HCT116 (cell line): Measurements from ENCODE around the gene PFDN4. TPM values are rescaled to one million over a fixed set of nuclear protein-coding genes. Genes with fewer than 3 reads are reported as not detected.

ENCODE experiments used
- ATAC-seq: fragments of 200-7000 bp; cut with Tn5 transposase; 2 replicates; pipeline ENCODE4 v1.9.1; 2020; ENCODE audit warnings: mild to moderate bottlenecking, moderate library complexity
- BruUV-seq: library from RNA; stranded (reverse); fragments of 400-500 nt; replicated peaks from 2 replicates; lab custom pipeline; 2021; lab: Mats Ljungman, UMichigan
- CTCF ChIA-PET: fragments of 300-600 bp; sonication (Branson Sonifier 250); formaldehyde crosslinking; loops from one replicate; lab custom pipeline; 2021; ENCODE audit warnings: antibody characterized with exemption; lab: Charles Lee
- POLR2A ChIA-PET: fragments of 300-600, 350-600 bp; sonication (Branson Sonifier 250); formaldehyde crosslinking; loops from one replicate; lab custom pipeline; 2021; ENCODE audit warnings: antibody characterized with exemption; lab: Charles Lee
- RAD21 ChIA-PET, 2 experiments: fragments of 300-600 bp; sonication (Branson Sonifier 250); formaldehyde crosslinking; loops; one replicate each; lab custom pipeline; 2023; ENCODE audit warnings: low total read pairs in 2 of 2; ENCODE audit not compliant: uncharacterized antibody in 2 of 2, unreplicated experiment in 2 of 2, low non-redundant PET in 1 of 2; lab: Charles Lee
- DNase-seq: peaks from one replicate; pipeline ENCODE4 v3.0.0-alpha.2; 2010; ENCODE audit warnings: low read depth, low spot score
- H2AFZ ChIP-seq: fragments of 200-600 bp; shearing (Covaris generic), sonication (generic); 2 replicates; pipeline ENCODE4 v1.6.1; 2017; ENCODE audit warnings: low read depth, mixed run types, mixed read lengths, antibody characterized with exemption, low read length; ENCODE audit not compliant: poor library complexity, severe bottlenecking
- H3K27ac ChIP-seq: 2 replicates; pipeline ENCODE4 v1.5.1; 2012; ENCODE audit warnings: low read depth, low read length
- H3K27me3 ChIP-seq: fragments of 200-600 bp; sonication (generic); 2 replicates; pipeline ENCODE4 v1.6.1; 2016; ENCODE audit warnings: mixed run types, low read length, mixed read lengths; ENCODE audit not compliant: insufficient read depth
- H3K36me3 ChIP-seq, 2 experiments: fragments of 200-500 bp in 1 of 2; fragments of 200-600 bp in 1 of 2; sonication (Bioruptor generic) in 1 of 2; sonication (generic) in 1 of 2; 2 replicates each; pipeline versions ENCODE4 v1.5.1 to v1.6.1; 2014 to 2016; ENCODE audit warnings: low read length in 2 of 2, inconsistent platforms in 1 of 2, mixed read lengths in 1 of 2, mixed run types in 1 of 2; ENCODE audit not compliant: insufficient read depth in 2 of 2, control insufficient read depth in 1 of 2
- H3K4me1 ChIP-seq, 2 experiments: fragments of 200-600 bp in 1 of 2; sonication (generic) in 1 of 2; 2 replicates each; pipeline versions ENCODE4 v1.5.1 to v1.6.1; 2012 to 2017; ENCODE audit warnings: low read length in 2 of 2, inconsistent platforms in 1 of 2, mild to moderate bottlenecking in 1 of 2, mixed read lengths in 1 of 2, mixed run types in 1 of 2, moderate library complexity in 1 of 2; ENCODE audit not compliant: insufficient read depth in 2 of 2, control insufficient read depth in 1 of 2
- H3K4me2 ChIP-seq: fragments of 200-600 bp; sonication (generic); 2 replicates; pipeline ENCODE4 v1.6.1; 2017; ENCODE audit warnings: mixed run types, low read length, mixed read lengths
- H3K4me3 ChIP-seq, 2 experiments: fragments of 200-600 bp in 1 of 2; sonication (generic) in 1 of 2; replicated peaks in 1 of 2; 2 replicates each; pipeline ENCODE4 v1.5.1; 2011 to 2016; ENCODE audit warnings: low read length in 2 of 2, control low read depth in 1 of 2, low read depth in 1 of 2, mild to moderate bottlenecking in 1 of 2, mixed read lengths in 1 of 2, mixed run types in 1 of 2
- H3K79me2 ChIP-seq: fragments of 200-600 bp; sonication (generic); 2 replicates; pipeline ENCODE4 v1.6.1; 2017; ENCODE audit warnings: mild to moderate bottlenecking, mixed run types, low read length, moderate library complexity, mixed read lengths; ENCODE audit not compliant: insufficient read depth
- H3K9ac ChIP-seq: fragments of 200-600 bp; sonication (generic); 2 replicates; pipeline ENCODE4 v1.6.1; 2016; ENCODE audit warnings: low read length, mixed read lengths
- H3K9me2 ChIP-seq: fragments of 200-600 bp; sonication (generic), shearing (Covaris generic); 2 replicates; pipeline ENCODE4 v1.6.1; 2017; ENCODE audit warnings: mixed run types, mild to moderate bottlenecking, moderate library complexity; ENCODE audit not compliant: insufficient read depth
- H3K9me3 ChIP-seq, 2 experiments: fragments of 200-500 bp in 1 of 2; fragments of 200-600 bp in 1 of 2; sonication (Bioruptor generic) in 1 of 2; sonication (generic) in 1 of 2; 2 replicates each; pipeline ENCODE4 v1.6.1; 2014 to 2017; ENCODE audit warnings: low read length in 2 of 2, mixed read lengths in 2 of 2, inconsistent platforms in 1 of 2, low read depth in 1 of 2, mild to moderate bottlenecking in 1 of 2, mixed run types in 1 of 2, moderate library complexity in 1 of 2; ENCODE audit not compliant: control insufficient read depth in 1 of 2, insufficient read depth in 1 of 2
- H4K20me1 ChIP-seq: fragments of 200-600 bp; sonication (generic), shearing (Covaris generic); 2 replicates; pipeline ENCODE4 v1.6.1; 2017; ENCODE audit warnings: mixed run types, mild to moderate bottlenecking, moderate library complexity; ENCODE audit not compliant: insufficient read depth
- CBX3 ChIP-seq: IDR thresholded peaks from 2 replicates; pipeline ENCODE4 v1.6.1; 2012; ENCODE audit warnings: low read depth
- CEBPB ChIP-seq: IDR thresholded peaks from 2 replicates; pipeline ENCODE4 v1.6.1; 2012; ENCODE audit warnings: low read depth
- EGR1 ChIP-seq: IDR thresholded peaks from 2 replicates; pipeline ENCODE4 v1.6.1; 2012; ENCODE audit warnings: low read depth
- ELF1 ChIP-seq: IDR thresholded peaks from 2 replicates; pipeline ENCODE4 v1.6.1; 2012; ENCODE audit warnings: low read depth, borderline replicate concordance
- EZH2 ChIP-seq: fragments of 200-600 bp; sonication (generic); IDR thresholded peaks from 2 replicates; pipeline ENCODE4 v1.6.1; 2017; ENCODE audit warnings: antibody characterized with exemption, mixed run types
- EZH2phosphoT487 ChIP-seq: fragments of 200-600 bp; IDR thresholded peaks from 2 replicates; pipeline ENCODE4 v1.6.1; 2018; ENCODE audit warnings: antibody characterized with exemption, borderline replicate concordance
- FOSL1 ChIP-seq: IDR thresholded peaks from 2 replicates; pipeline ENCODE4 v1.6.1; 2012; ENCODE audit warnings: low read depth
- POLR2A ChIP-seq: IDR thresholded peaks from 2 replicates; pipeline ENCODE4 v1.7.0; 2011; ENCODE audit warnings: borderline replicate concordance; ENCODE audit not compliant: insufficient read depth, insufficient read length; ENCODE audit errors: extremely low read depth
- POLR2AphosphoS5 ChIP-seq: IDR thresholded peaks from 2 replicates; pipeline ENCODE4 v1.6.1; 2011; ENCODE audit warnings: mild to moderate bottlenecking, low read depth, low read length, moderate library complexity
- SIN3A ChIP-seq: IDR thresholded peaks from 2 replicates; pipeline ENCODE4 v1.6.1; 2012; ENCODE audit warnings: low read depth
- SP1 ChIP-seq: IDR thresholded peaks from 2 replicates; pipeline ENCODE4 v1.6.1; 2012; ENCODE audit warnings: low read depth
- SRF ChIP-seq: IDR thresholded peaks from 2 replicates; pipeline ENCODE4 v1.6.1; 2012; ENCODE audit warnings: low read depth
- YY1 ChIP-seq: IDR thresholded peaks from 2 replicates; pipeline ENCODE4 v1.6.1; 2011; ENCODE audit warnings: low read length, low read depth, moderate library complexity, mild to moderate bottlenecking; ENCODE audit not compliant: insufficient replicate concordance; ENCODE audit errors: extremely low read depth
- ZNF274 ChIP-seq: fragments of 200-500 bp; sonication (Bioruptor generic); IDR thresholded peaks from 2 replicates; pipeline ENCODE4 v1.6.1; 2014; ENCODE audit warnings: mild to moderate bottlenecking, low read depth, low read length, inconsistent platforms
- intact Hi-C: fragments of 100-400 bp; cut with micrococcal nuclease; formaldehyde crosslinking; loops from 2 replicates; pipeline ENCODE4 v1.10.0; 2022
- total RNA-seq: library from RNA; stranded (reverse); gene quantifications from one replicate; pipeline ENCODE4 v1.2.1, GENCODE V29; 2021; ENCODE audit not compliant: unreplicated experiment
- TF ChIP-seq, protein P1 (sequence below): IDR thresholded peaks from 2 replicates; pipeline ENCODE4 v1.6.1; 2012
- TF ChIP-seq, protein P2 (sequence below), 3 experiments: fragments of 200-600 bp in 1 of 3; sonication (generic) in 1 of 3; IDR thresholded peaks in 2 of 3; conservative IDR thresholded peaks in 1 of 3; 2 replicates each; pipeline ENCODE4 v1.5.1; 2012 to 2017; ENCODE audit warnings: low read depth in 2 of 3, low read length in 2 of 3, antibody characterized with exemption in 1 of 3, borderline replicate concordance in 1 of 3, control low read depth in 1 of 3, mild to moderate bottlenecking in 1 of 3, mixed read lengths in 1 of 3, mixed run types in 1 of 3, moderate library complexity in 1 of 3; ENCODE audit not compliant: insufficient read depth in 1 of 3
- TF ChIP-seq, protein P3 (sequence below): IDR thresholded peaks from 2 replicates; pipeline ENCODE4 v1.6.1; 2011; ENCODE audit warnings: mild to moderate bottlenecking, low read length, moderate library complexity; ENCODE audit not compliant: insufficient replicate concordance; ENCODE audit errors: extremely low read depth
- TF ChIP-seq, protein P4 (sequence below): IDR thresholded peaks from 2 replicates; pipeline ENCODE4 v1.6.1; 2012
- TF ChIP-seq, protein P5 (sequence below): IDR thresholded peaks from 2 replicates; pipeline ENCODE4 v1.6.1; 2012; ENCODE audit warnings: low read depth

The PFDN4 gene
- total RNA-seq, 1 experiment from 2014 or later = 71.5 TPM

DNA sequence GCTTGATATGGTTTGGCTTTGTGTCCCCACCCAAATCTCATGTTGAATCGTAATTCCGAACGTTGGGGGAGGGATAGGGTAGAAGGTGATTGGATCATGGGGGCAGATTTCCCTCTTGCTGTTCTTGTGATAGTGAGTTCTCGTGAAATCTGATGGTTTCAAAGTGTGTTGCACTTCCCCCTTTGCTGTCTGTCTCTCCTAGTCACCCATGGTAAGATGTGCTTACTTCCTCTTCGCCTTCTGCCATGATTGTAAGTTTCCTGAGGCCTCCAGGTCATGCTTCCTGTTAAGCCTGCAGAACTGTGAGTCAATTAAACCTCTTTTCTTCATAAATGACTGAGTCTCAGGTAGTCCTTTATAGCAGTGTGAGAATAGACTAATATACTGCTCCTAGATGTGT is 19.9 kb downstream of the PFDN4 start:
- Histone ChIP-seq H2AFZ (no peak overlapping the region), H3K27ac (no peak overlapping the region), H4K20me1 (no peaks in the 10 kb centered on the region), H3K9ac (no peak overlapping the region), H3K4me3 (no peak overlapping the region), H3K27me3 (no peaks in the 10 kb centered on the region), H3K9me2 (no peaks in the 10 kb centered on the region), H3K4me1 (no peaks in the 10 kb centered on the region), H3K9me3 (no peaks in the 10 kb centered on the region), H3K79me2 (no peaks in the 10 kb centered on the region), H3K4me2 (no peak overlapping the region), H3K36me3 (no peaks in the 10 kb centered on the region)
- no TSS peak for BruUV-seq
- CTCF ChIA-PET = no interaction called here
- RAD21 ChIA-PET = no interaction called here
- POLR2A ChIA-PET = no interaction called here
- intact Hi-C loops = no loop called here
- TF ChIP-seq CBX3 (no peak), FOSL1 (no peak), ELF1 (no peak), SIN3A (no peak), SP1 (no peak), EGR1 (no peak), EZH2 (no peak), YY1 (no peak), EZH2phosphoT487 (no peak), CEBPB (no peak), POLR2AphosphoS5 (no peak), ZNF274 (no peak), POLR2A (no peak), SRF (no peak)
- TF ChIP-seq, protein P1, sequence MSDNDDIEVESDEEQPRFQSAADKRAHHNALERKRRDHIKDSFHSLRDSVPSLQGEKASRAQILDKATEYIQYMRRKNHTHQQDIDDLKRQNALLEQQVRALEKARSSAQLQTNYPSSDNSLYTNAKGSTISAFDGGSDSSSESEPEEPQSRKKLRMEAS = no peak
- TF ChIP-seq, protein P2, sequence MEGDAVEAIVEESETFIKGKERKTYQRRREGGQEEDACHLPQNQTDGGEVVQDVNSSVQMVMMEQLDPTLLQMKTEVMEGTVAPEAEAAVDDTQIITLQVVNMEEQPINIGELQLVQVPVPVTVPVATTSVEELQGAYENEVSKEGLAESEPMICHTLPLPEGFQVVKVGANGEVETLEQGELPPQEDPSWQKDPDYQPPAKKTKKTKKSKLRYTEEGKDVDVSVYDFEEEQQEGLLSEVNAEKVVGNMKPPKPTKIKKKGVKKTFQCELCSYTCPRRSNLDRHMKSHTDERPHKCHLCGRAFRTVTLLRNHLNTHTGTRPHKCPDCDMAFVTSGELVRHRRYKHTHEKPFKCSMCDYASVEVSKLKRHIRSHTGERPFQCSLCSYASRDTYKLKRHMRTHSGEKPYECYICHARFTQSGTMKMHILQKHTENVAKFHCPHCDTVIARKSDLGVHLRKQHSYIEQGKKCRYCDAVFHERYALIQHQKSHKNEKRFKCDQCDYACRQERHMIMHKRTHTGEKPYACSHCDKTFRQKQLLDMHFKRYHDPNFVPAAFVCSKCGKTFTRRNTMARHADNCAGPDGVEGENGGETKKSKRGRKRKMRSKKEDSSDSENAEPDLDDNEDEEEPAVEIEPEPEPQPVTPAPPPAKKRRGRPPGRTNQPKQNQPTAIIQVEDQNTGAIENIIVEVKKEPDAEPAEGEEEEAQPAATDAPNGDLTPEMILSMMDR (IDR thresholded peaks at IDR 0.05 in 2 of 3, conservative IDR thresholded peaks at IDR 0.05 in 1 of 3; ENCODE audit: borderline replicate concordance in 1 of 3, insufficient read depth in 1 of 3, low read depth in 2 of 3, low read length in 2 of 3) = no peak
- TF ChIP-seq, protein P3, sequence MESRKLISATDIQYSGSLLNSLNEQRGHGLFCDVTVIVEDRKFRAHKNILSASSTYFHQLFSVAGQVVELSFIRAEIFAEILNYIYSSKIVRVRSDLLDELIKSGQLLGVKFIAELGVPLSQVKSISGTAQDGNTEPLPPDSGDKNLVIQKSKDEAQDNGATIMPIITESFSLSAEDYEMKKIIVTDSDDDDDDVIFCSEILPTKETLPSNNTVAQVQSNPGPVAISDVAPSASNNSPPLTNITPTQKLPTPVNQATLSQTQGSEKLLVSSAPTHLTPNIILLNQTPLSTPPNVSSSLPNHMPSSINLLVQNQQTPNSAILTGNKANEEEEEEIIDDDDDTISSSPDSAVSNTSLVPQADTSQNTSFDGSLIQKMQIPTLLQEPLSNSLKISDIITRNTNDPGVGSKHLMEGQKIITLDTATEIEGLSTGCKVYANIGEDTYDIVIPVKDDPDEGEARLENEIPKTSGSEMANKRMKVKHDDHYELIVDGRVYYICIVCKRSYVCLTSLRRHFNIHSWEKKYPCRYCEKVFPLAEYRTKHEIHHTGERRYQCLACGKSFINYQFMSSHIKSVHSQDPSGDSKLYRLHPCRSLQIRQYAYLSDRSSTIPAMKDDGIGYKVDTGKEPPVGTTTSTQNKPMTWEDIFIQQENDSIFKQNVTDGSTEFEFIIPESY = no peak
- TF ChIP-seq, protein P4, sequence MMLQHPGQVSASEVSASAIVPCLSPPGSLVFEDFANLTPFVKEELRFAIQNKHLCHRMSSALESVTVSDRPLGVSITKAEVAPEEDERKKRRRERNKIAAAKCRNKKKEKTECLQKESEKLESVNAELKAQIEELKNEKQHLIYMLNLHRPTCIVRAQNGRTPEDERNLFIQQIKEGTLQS = no peak
- TF ChIP-seq, protein P5, sequence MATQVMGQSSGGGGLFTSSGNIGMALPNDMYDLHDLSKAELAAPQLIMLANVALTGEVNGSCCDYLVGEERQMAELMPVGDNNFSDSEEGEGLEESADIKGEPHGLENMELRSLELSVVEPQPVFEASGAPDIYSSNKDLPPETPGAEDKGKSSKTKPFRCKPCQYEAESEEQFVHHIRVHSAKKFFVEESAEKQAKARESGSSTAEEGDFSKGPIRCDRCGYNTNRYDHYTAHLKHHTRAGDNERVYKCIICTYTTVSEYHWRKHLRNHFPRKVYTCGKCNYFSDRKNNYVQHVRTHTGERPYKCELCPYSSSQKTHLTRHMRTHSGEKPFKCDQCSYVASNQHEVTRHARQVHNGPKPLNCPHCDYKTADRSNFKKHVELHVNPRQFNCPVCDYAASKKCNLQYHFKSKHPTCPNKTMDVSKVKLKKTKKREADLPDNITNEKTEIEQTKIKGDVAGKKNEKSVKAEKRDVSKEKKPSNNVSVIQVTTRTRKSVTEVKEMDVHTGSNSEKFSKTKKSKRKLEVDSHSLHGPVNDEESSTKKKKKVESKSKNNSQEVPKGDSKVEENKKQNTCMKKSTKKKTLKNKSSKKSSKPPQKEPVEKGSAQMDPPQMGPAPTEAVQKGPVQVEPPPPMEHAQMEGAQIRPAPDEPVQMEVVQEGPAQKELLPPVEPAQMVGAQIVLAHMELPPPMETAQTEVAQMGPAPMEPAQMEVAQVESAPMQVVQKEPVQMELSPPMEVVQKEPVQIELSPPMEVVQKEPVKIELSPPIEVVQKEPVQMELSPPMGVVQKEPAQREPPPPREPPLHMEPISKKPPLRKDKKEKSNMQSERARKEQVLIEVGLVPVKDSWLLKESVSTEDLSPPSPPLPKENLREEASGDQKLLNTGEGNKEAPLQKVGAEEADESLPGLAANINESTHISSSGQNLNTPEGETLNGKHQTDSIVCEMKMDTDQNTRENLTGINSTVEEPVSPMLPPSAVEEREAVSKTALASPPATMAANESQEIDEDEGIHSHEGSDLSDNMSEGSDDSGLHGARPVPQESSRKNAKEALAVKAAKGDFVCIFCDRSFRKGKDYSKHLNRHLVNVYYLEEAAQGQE = no peak
- DNase-seq (no peak), ATAC-seq (no peak)
